ENCODE data around the gene TTC34. TPM values are rescaled to one million over a fixed set of nuclear protein-coding genes. Genes with fewer than 3 reads are reported as not detected.

TTC34 gene
- total and polyA plus RNA-seq, 2 of the 4 experiments (the other 2 are of a cell fraction): under 0.01 to 0.09 TPM

GRCh38 chr1:2815551-2815950 lies 14.1 kb upstream of the TTC34 start:
- dilution Hi-C loops (cut with HindIII; ENCODE audit: low sequenced_read_pairs, unreplicated experiment) (no loop called here), intact Hi-C loops (cut with micrococcal nuclease) (no loop called here), in situ Hi-C loops (cut with MboI; ENCODE audit: low sequenced_read_pairs) (no loop called here)
- Histone ChIP-seq H3K9me1 (ENCODE audit: insufficient read depth, low read length) (no peaks in the 10 kb centered on the region), H3K56ac (ENCODE audit: extremely low read depth, insufficient read depth, low read length) (no peak overlapping the region), H3K27me3 (ENCODE audit: control insufficient read depth, insufficient read depth, low read length) (no peaks in the 10 kb centered on the region), H2AK5ac (ENCODE audit: low read depth, low read length) (no peak overlapping the region), H3K36me3 (ENCODE audit: control insufficient read depth, insufficient read depth, low read length) (no peaks in the 10 kb centered on the region), H2BK15ac (ENCODE audit: low read depth, low read length) (no peak overlapping the region), H3K79me1 (ENCODE audit: low read depth in 1 of 2, low read length in 2 of 2) (no peaks in the 10 kb centered on the region), H3K14ac (replicated peaks; ENCODE audit: low read depth, low read length) (no peak overlapping the region), H2BK120ac (ENCODE audit: low read depth, low read length) (no peak overlapping the region), H4K20me1 (ENCODE audit: insufficient read depth, low read length) (no peaks in the 10 kb centered on the region), H3K4me2 (ENCODE audit: low read depth, low read length) (no peak overlapping the region), H2BK5ac (ENCODE audit: low read depth, low read length, poor library complexity, severe bottlenecking) (no peak overlapping the region), H3K9me3 (ENCODE audit: control insufficient read depth, insufficient read depth, low read length) (peaks cover 50% of the 10 kb centered on the region), H2AK9ac (replicated peaks; ENCODE audit: low read depth, low read length, poor library complexity) (no peak overlapping the region), H3K4me1 (ENCODE audit: control insufficient read depth, insufficient read depth, low read length) (no peaks in the 10 kb centered on the region), H3K9ac (ENCODE audit: low read depth, low read length) (no peak overlapping the region), H3K27ac (ENCODE audit: insufficient read depth, low read length) (no peak overlapping the region), H4K91ac (ENCODE audit: insufficient read depth, low read depth, low read length) (no peak overlapping the region), H2AFZ (replicated peaks; ENCODE audit: low read length, poor library complexity) (no peak overlapping the region), H3K4me3 (ENCODE audit: insufficient read depth, low read depth, low read length) (no peak overlapping the region), H3K4ac (ENCODE audit: low read depth, low read length) (no peak overlapping the region), H4K8ac (ENCODE audit: low read depth in 2 of 2, low read length in 2 of 2) (no peak overlapping the region), H3K23ac (ENCODE audit: low read depth, low read length) (no peak overlapping the region), H2BK20ac (ENCODE audit: low read depth, low read length) (no peak overlapping the region), H3K18ac (ENCODE audit: low read depth, low read length) (no peak overlapping the region), H4K5ac (ENCODE audit: low read depth, low read length) (no peak overlapping the region)
- ChIA-PET CTCF (no interaction called here), POLR2A (ENCODE audit: unreplicated experiment) (no interaction called here)
- BruUV-seq (replicated peaks): no TSS peak
- 50% methylated on average over 7 of the region's 15 CpGs; no CpG with 5 or more reads in 1 of the 2 experiments for WGBS, 2 experiments (ENCODE audit: extremely low coverage in 2 of 2, insufficient read length in 1 of 2)
- no peak for ATAC-seq (ENCODE audit: low read depth)
- no peak for DNase-seq
- TF ChIP-seq NFE2L2 (IDR thresholded peaks at IDR 0.05; ENCODE audit: low read depth, low read length) (no peak), BHLHE40 (IDR thresholded peaks at IDR 0.05; ENCODE audit: low read depth, low read length) (no peak), CHD1 (IDR thresholded peaks at IDR 0.05; ENCODE audit: low read depth, low read length) (no peak), CEBPB (IDR thresholded peaks at IDR 0.05; ENCODE audit: low read depth, low read length) (no peak), SMC3 (IDR thresholded peaks at IDR 0.05; ENCODE audit: low read depth, low read length) (no peak), RFX5 (IDR thresholded peaks at IDR 0.05; ENCODE audit: low read depth, low read length) (no peak), MAZ (IDR thresholded peaks at IDR 0.05; ENCODE audit: borderline replicate concordance, low read depth, low read length) (no peak), RAD21 (IDR thresholded peaks at IDR 0.05; ENCODE audit: low read length) (no peak), MAFK (IDR thresholded peaks at IDR 0.05; ENCODE audit: low read depth, low read length) (no peak), FOS (IDR thresholded peaks at IDR 0.05; ENCODE audit: low read depth, low read length) (no peak), RCOR1 (IDR thresholded peaks at IDR 0.05; ENCODE audit: insufficient replicate concordance, low read length) (no peak), POLR2A (IDR thresholded peaks at IDR 0.05; ENCODE audit: low read depth, low read length) (no peak), MXI1 (IDR thresholded peaks at IDR 0.05; ENCODE audit: borderline replicate concordance, low read depth, low read length) (no peak), ELK1 (IDR thresholded peaks at IDR 0.05; ENCODE audit: borderline replicate concordance, low read depth, low read length) (no peak)
- TF ChIP-seq, protein P1, sequence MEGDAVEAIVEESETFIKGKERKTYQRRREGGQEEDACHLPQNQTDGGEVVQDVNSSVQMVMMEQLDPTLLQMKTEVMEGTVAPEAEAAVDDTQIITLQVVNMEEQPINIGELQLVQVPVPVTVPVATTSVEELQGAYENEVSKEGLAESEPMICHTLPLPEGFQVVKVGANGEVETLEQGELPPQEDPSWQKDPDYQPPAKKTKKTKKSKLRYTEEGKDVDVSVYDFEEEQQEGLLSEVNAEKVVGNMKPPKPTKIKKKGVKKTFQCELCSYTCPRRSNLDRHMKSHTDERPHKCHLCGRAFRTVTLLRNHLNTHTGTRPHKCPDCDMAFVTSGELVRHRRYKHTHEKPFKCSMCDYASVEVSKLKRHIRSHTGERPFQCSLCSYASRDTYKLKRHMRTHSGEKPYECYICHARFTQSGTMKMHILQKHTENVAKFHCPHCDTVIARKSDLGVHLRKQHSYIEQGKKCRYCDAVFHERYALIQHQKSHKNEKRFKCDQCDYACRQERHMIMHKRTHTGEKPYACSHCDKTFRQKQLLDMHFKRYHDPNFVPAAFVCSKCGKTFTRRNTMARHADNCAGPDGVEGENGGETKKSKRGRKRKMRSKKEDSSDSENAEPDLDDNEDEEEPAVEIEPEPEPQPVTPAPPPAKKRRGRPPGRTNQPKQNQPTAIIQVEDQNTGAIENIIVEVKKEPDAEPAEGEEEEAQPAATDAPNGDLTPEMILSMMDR (conservative IDR thresholded peaks at IDR 0.05; ENCODE audit: low read depth, low read length): no peak
- TF ChIP-seq, protein P2, sequence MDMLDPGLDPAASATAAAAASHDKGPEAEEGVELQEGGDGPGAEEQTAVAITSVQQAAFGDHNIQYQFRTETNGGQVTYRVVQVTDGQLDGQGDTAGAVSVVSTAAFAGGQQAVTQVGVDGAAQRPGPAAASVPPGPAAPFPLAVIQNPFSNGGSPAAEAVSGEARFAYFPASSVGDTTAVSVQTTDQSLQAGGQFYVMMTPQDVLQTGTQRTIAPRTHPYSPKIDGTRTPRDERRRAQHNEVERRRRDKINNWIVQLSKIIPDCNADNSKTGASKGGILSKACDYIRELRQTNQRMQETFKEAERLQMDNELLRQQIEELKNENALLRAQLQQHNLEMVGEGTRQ (IDR thresholded peaks at IDR 0.05; ENCODE audit: low read depth, low read length): no peak
